Measurements from ENCODE around the gene OTOGL.
"Not testable (repeated sequence)": the region's sequence is repeated elsewhere in the genome, so short reads cannot be mapped to it uniquely, and the experiment has no call there.

The OTOGL gene

GRCh38 chr12:80186727-80187217 lies 87.4 kb downstream of the OTOGL start:
- DNase-seq: no peak

- no peak for DNase-seq
Measured at GRCh38 chr12:80187660-80188090, 88.3 kb downstream of the OTOGL start.

- DNase-seq: no peak
Measured at GRCh38 chr12:80188576-80188975, 89.2 kb downstream of the OTOGL start.

- DNase-seq: no peak
Measured at GRCh38 chr12:80189241-80189640, 89.9 kb downstream of the OTOGL start.

- no peak for DNase-seq
Measured at GRCh38 chr12:80190001-80190400, 90.7 kb downstream of the OTOGL start.

- no peak for DNase-seq
Measured at GRCh38 chr12:80192087-80192486, 92.8 kb downstream of the OTOGL start.

- no peak for DNase-seq
Measured at GRCh38 chr12:80193865-80194264, 94.5 kb downstream of the OTOGL start.

- no peak for DNase-seq
Measured at GRCh38 chr12:80195074-80195726, 95.9 kb downstream of the OTOGL start.

- DNase-seq: no peak
Measured at GRCh38 chr12:80195737-80196136, 96.4 kb downstream of the OTOGL start.

- DNase-seq: no peak
Measured at GRCh38 chr12:80196419-80196818, 97.1 kb downstream of the OTOGL start.

- DNase-seq: no peak
Measured at GRCh38 chr12:80198782-80199337, 99.5 kb downstream of the OTOGL start.

- DNase-seq: no peak
Measured at GRCh38 chr12:80199931-80200330, 100.6 kb downstream of the OTOGL start.

- DNase-seq: no peak
Measured at GRCh38 chr12:80200414-80200813, 101.1 kb downstream of the OTOGL start.

- no peak for DNase-seq
Measured at GRCh38 chr12:80201908-80202307, 102.6 kb downstream of the OTOGL start.

- no peak for DNase-seq
Measured at GRCh38 chr12:80205960-80206359, 106.6 kb downstream of the OTOGL start.

GRCh38 chr12:80208071-80208470 lies 108.7 kb downstream of the OTOGL start:
- no peak for DNase-seq

- DNase-seq: no peak
Measured at GRCh38 chr12:80211671-80212070, 112.3 kb downstream of the OTOGL start.

GRCh38 chr12:80212938-80213645 lies 113.8 kb downstream of the OTOGL start:
- no peak for DNase-seq

GRCh38 chr12:80213871-80214270 lies 114.5 kb downstream of the OTOGL start:
- no peak for DNase-seq

- DNase-seq: no peak
Measured at GRCh38 chr12:80217011-80217535, 117.7 kb downstream of the OTOGL start.

GRCh38 chr12:80218925-80219324 lies 119.6 kb downstream of the OTOGL start:
- not testable (repeated sequence) for DNase-seq

GRCh38 chr12:80219345-80219744 lies 120.0 kb downstream of the OTOGL start:
- DNase-seq: no peak

GRCh38 chr12:80222261-80222660 lies 122.9 kb downstream of the OTOGL start:
- DNase-seq: no peak

- DNase-seq: no peak
Measured at GRCh38 chr12:80226576-80226975, 127.2 kb downstream of the OTOGL start.

Measured in KG1 (cell line).